Panc1 (cell line): Measurements from ENCODE around the gene SERPINA4.

Experiments
- POLR2AphosphoS5 ChIP-seq: IDR thresholded peaks from 2 replicates; pipeline ENCODE4 v1.6.1; 2012; ENCODE audit warnings: mild to moderate bottlenecking, low read depth, low read length, moderate library complexity
- SIN3A ChIP-seq: IDR thresholded peaks from 2 replicates; pipeline ENCODE4 v1.6.1; 2012; ENCODE audit warnings: low read depth, mild to moderate bottlenecking, low read length, moderate library complexity, borderline replicate concordance; ENCODE audit not compliant: insufficient read depth
- TF ChIP-seq, protein P1 (sequence below): fragments of 450-650 bp; IDR thresholded peaks from 2 replicates; pipeline ENCODE4 v1.5.1; 2017; ENCODE audit warnings: mild to moderate bottlenecking
- TF ChIP-seq, protein P2 (sequence below), 2 experiments: IDR thresholded peaks; 2 replicates each; pipeline ENCODE4 v1.6.1; 2011 to 2012; ENCODE audit warnings: low read depth in 2 of 2, control low read depth in 1 of 2, low read length in 1 of 2, mild to moderate bottlenecking in 1 of 2, moderate library complexity in 1 of 2; ENCODE audit not compliant: insufficient read depth in 1 of 2

- no peak for TF ChIP-seq POLR2AphosphoS5
- TF ChIP-seq, protein P1, sequence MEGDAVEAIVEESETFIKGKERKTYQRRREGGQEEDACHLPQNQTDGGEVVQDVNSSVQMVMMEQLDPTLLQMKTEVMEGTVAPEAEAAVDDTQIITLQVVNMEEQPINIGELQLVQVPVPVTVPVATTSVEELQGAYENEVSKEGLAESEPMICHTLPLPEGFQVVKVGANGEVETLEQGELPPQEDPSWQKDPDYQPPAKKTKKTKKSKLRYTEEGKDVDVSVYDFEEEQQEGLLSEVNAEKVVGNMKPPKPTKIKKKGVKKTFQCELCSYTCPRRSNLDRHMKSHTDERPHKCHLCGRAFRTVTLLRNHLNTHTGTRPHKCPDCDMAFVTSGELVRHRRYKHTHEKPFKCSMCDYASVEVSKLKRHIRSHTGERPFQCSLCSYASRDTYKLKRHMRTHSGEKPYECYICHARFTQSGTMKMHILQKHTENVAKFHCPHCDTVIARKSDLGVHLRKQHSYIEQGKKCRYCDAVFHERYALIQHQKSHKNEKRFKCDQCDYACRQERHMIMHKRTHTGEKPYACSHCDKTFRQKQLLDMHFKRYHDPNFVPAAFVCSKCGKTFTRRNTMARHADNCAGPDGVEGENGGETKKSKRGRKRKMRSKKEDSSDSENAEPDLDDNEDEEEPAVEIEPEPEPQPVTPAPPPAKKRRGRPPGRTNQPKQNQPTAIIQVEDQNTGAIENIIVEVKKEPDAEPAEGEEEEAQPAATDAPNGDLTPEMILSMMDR = no peak
- TF ChIP-seq, protein P2, sequence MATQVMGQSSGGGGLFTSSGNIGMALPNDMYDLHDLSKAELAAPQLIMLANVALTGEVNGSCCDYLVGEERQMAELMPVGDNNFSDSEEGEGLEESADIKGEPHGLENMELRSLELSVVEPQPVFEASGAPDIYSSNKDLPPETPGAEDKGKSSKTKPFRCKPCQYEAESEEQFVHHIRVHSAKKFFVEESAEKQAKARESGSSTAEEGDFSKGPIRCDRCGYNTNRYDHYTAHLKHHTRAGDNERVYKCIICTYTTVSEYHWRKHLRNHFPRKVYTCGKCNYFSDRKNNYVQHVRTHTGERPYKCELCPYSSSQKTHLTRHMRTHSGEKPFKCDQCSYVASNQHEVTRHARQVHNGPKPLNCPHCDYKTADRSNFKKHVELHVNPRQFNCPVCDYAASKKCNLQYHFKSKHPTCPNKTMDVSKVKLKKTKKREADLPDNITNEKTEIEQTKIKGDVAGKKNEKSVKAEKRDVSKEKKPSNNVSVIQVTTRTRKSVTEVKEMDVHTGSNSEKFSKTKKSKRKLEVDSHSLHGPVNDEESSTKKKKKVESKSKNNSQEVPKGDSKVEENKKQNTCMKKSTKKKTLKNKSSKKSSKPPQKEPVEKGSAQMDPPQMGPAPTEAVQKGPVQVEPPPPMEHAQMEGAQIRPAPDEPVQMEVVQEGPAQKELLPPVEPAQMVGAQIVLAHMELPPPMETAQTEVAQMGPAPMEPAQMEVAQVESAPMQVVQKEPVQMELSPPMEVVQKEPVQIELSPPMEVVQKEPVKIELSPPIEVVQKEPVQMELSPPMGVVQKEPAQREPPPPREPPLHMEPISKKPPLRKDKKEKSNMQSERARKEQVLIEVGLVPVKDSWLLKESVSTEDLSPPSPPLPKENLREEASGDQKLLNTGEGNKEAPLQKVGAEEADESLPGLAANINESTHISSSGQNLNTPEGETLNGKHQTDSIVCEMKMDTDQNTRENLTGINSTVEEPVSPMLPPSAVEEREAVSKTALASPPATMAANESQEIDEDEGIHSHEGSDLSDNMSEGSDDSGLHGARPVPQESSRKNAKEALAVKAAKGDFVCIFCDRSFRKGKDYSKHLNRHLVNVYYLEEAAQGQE (IDR thresholded peaks at IDR 0.05; ENCODE audit: insufficient read depth in 1 of 2, low read depth in 2 of 2, low read length in 1 of 2) = no peak
- no peak for TF ChIP-seq SIN3A
These were observed 56.2 kb downstream of the SERPINA4 start for GRCh38 chr14:94617366-94617941.
